LNCAP (cell line): ENCODE measurements around the gene HADHB.

Experiments used
- CTCF ChIP-seq: fragments of 450-650 bp; IDR thresholded peaks from 2 replicates; pipeline ENCODE4 v1.5.1; 2017; ENCODE audit warnings: mild to moderate bottlenecking

The HADHB gene

GRCh38 chr2:26244309-26245230 is at the start of gene HADHB, which contains the start of gene HADHA:
TSS of gene HADHB (plus strand) at chr2:26244939. CDS start at chr2:26254255, 9,316 bp downstream.
TSS of gene HADHA (minus strand) at chr2:26244632. CDS start at chr2:26244596, 36 bp downstream.
- TF ChIP-seq CTCF, result no peak

DNA sequence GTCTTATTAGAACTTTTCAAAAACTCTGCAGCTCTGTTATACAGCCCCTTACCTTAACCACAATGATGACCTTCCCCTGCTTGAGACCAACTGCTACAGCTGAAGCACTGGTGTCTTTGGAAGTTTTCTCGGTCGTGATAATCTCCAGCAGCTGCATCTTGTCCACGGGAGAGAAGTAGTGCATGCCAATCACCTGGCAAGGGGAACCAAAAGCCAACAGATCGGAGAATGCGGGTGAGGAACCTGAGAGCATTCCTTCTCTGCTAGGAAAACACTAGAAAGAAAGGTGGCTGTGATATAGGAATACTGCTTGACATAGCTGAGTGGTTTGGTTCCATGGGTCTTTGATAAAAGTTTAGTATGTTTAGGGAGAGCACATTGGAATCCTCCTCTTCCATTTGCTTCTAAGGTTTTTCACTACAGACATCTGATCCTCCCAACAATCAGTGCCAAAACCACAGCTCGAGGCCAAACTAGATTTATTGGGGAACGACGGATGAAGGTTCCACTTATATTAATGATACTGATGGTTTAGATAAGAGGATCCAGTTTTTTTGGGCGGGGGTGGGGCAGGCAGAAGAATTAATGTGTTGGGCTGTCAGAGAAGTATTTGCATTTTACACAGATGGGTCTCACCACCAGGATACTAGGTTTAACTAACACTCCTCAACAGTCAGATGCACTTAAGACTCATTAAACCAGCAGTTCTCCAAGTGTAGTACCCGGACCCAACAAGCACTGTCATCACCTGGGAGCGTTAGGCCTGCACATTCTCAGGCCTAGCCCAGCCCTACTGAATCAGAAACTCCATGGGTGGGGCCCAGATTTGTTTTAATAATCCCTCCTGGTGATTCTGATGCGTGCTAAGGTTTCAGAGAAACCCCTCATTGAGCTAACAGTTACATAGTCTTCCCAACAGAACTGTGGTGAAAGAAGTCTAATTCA is 49.4 kb upstream of the HADHB start:
- no peak for TF ChIP-seq CTCF

DNA sequence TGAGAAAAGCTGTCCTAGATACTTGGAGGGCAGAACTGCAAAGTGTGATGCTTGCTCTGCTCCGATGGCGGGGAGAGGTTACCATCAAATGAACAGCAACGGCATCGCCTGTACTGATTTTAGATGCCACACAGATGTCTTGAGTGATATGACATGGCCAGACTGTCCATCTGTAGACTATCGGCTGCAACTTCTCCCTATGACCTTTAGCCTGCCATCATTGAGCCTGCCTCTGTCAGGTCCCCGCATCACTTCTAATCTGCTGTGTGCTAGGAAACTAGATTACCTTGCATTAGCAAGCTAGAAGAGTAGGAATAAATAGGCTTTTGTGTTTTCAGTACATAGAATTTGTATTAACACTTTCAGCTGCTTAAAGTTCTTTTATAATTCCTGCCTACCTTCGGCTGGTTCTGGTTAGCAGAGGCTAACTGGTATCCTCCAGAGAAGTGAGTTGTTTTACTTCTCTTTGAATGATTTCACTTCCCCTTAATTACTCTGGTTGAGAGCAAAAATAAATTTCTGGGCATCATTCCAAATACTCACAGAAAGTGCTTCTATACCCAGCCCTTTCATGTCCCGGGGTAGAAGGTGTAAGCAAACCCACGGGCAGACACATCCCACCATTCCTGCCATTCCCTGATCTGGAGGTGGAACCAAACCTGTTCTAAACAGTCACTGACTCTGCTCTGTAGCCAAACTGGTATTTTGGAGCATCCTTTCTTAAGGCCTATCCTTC is 47.9 kb upstream of the HADHB start:
- no peak for TF ChIP-seq CTCF

GRCh38 chr2:26197516-26197915 is 47.2 kb upstream of the HADHB start:
- TF ChIP-seq CTCF, result no peak

DNA sequence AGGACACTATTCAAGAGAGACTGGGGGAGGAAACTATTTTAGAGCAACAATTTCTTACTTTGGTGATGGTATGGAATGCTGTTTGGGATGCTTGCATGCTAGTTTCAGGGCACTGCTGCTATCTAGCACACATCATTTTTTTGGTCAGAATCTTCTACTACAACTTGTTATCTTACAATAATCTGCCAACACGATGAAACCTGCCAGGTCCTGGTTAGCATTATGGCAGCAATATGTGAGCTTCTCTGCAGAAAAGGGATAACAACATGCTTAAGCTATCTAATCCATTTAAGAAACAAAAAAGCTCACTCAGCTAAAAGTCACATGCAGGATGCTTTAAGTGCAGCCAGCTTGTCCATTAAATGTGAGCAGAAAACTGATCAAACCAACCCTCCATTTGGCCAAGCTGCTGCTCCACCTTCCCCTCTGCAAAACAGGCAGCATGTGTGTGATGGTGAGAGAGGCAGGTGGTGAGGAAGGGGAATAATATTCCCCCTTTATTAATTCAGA is 41.7 kb upstream of the HADHB start:
- no peak for TF ChIP-seq CTCF

GRCh38 chr2:26203906-26204305 is 40.8 kb upstream of the HADHB start:
- TF ChIP-seq CTCF, result no peak

DNA sequence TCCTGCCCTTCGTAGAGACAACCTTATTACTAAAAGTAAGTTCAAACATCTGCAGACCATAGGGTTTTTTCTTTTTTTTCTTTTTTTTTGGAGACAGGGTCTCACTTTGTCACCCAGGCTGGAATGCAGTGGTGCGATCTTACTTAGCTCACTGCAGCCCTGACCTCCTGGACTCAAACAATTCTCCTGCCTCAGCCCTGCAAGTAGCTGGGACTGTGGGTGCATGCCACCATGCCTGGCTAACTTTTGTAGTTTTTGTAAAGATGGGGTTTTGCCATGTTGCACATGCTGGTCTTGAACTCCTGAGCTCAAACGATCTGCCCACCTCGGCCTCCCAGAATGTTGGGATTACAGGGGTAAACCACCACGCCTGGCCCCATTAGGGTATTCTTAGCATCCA is 32.7 kb upstream of the HADHB start:
- no peak for TF ChIP-seq CTCF
